Transverse colon (tissue), 4 donors: ENCODE data around the gene CHCHD3. TPM values are rescaled to one million over a fixed set of nuclear protein-coding genes. Genes with fewer than 3 reads are reported as not detected.

Source experiments
- DNase-seq: peaks from one replicate; pipeline ENCODE4 v3.0.0-alpha.2; 2019
- H3K27ac ChIP-seq, 4 donors: fragments of 200-600 bp; sonication (generic); 2 replicates each; pipeline ENCODE4 v1.5.1; 2016 to 2018; ENCODE audit warnings: inconsistent platforms in 4 of 4
- H3K27me3 ChIP-seq: fragments of 200-600 bp; sonication (generic); 2 replicates; pipeline ENCODE4 v1.5.1; 2017; ENCODE audit warnings: inconsistent platforms
- H3K36me3 ChIP-seq, 4 donors: fragments of 200-600 bp; sonication (generic); 2 replicates each; pipeline ENCODE4 v1.5.1; 2017 to 2019; ENCODE audit warnings: inconsistent platforms in 4 of 4
- H3K4me1 ChIP-seq, 4 donors: fragments of 200-600 bp; sonication (generic); 2 replicates each; pipeline ENCODE4 v1.5.1; 2017 to 2020; ENCODE audit warnings: inconsistent platforms in 4 of 4
- H3K4me3 ChIP-seq, 4 donors: fragments of 200-600 bp; sonication (generic); 1 replicate in 1 of 4; 2 replicates in 3 of 4; pipeline versions ENCODE4 v1.5.1 to v1.6.1; 2017 to 2019; ENCODE audit warnings: inconsistent platforms in 4 of 4
- H3K9me3 ChIP-seq, 2 donors: fragments of 200-600 bp; sonication (generic); 2 replicates each; pipeline ENCODE4 v1.5.1; 2017 to 2019; ENCODE audit warnings: inconsistent platforms in 2 of 2
- EP300 ChIP-seq: sonication (generic); formaldehyde crosslinking; IDR thresholded peaks from one replicate; pipeline ENCODE4 v1.6.1; 2017; ENCODE audit warnings: antibody characterized with exemption, low read depth
- POLR2A ChIP-seq: fragments of 450-650 bp; IDR thresholded peaks from one replicate; pipeline ENCODE4 v1.6.1; 2016; ENCODE audit warnings: antibody characterized with exemption, mild to moderate bottlenecking, moderate library complexity
- POLR2AphosphoS5 ChIP-seq, 3 donors: sonication (generic); formaldehyde crosslinking; IDR thresholded peaks; one replicate each; pipeline ENCODE4 v1.6.1; 2016; ENCODE audit warnings: antibody characterized with exemption in 3 of 3
- WGBS, 2 donors: methylation state at CpG; one replicate each; pipeline ENCODE4 v1.1.5; 2018; ENCODE audit warnings: low coverage in 1 of 2; 5-methylcytosine and 5-hydroxymethylcytosine counted together
- in situ Hi-C, 4 donors: fragments of 200-750 bp; cut with MboI; loops; one replicate each; pipeline versions ENCODE4 v1.15.0 to v1.15.1; 2017; ENCODE audit warnings: low sequenced_read_pairs in 3 of 4, low pct_ligation_motif_present in 1 of 4, low pct_unique_long_range_greater_than_20kb in 1 of 4
- intact Hi-C: fragments of 100-400 bp; cut with DNase I; formaldehyde crosslinking; loops from one replicate; pipeline ENCODE4 v1.15.1; 2023; ENCODE audit warnings: low total_unique reads
- total RNA-seq, 4 donors: library from RNA; depleted of rRNA; stranded (reverse); fragments of >200 nt; gene quantifications; one replicate each; pipeline ENCODE4 v1.1.0, GENCODE V29; 2016
- TF ChIP-seq, protein P1 (sequence below), 5 experiments: fragments of 200-600 bp in 3 of 5; fragments of 450-650 bp in 2 of 5; sonication (generic) in 3 of 5; IDR thresholded peaks; 1 replicate in 2 of 5; 2 replicates in 3 of 5; pipeline ENCODE4 v1.5.1; 2016 to 2017; ENCODE audit warnings: antibody characterized with exemption in 5 of 5, inconsistent platforms in 3 of 5, mild to moderate bottlenecking in 2 of 5, moderate library complexity in 1 of 5

CHCHD3 gene
- total RNA-seq, 4 donors from 2014 or later, result 49.4 to 78.1 (median 52.9) TPM

DNA sequence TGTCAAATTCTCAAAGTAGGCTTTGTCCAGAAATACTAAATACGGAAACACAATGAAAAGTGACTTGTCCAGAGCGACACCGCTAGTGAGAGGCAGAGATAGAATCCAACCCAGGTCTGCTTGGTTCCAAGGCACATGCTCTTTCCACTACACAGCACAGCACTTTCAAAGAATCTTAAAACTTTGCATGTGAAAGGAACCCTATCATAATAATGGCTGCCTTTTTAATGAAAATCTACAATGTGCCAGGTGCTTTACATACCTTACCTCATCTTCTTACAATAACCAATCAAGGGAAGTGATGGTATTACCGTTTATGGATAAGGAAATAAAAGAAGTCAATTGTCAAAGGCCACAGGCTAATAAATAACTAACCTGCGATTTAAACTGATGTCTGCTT, 2.6 kb downstream of the CHCHD3 start:
- in situ Hi-C loops, result no loop called here
- no peak for DNase-seq
- H3K27me3 ChIP-seq, result no peaks in the 10 kb centered on the region
- TF ChIP-seq POLR2AphosphoS5 (IDR thresholded peaks at IDR 0.05) (no peak), POLR2A (no peak), EP300 (no peak)
- TF ChIP-seq, protein P1, sequence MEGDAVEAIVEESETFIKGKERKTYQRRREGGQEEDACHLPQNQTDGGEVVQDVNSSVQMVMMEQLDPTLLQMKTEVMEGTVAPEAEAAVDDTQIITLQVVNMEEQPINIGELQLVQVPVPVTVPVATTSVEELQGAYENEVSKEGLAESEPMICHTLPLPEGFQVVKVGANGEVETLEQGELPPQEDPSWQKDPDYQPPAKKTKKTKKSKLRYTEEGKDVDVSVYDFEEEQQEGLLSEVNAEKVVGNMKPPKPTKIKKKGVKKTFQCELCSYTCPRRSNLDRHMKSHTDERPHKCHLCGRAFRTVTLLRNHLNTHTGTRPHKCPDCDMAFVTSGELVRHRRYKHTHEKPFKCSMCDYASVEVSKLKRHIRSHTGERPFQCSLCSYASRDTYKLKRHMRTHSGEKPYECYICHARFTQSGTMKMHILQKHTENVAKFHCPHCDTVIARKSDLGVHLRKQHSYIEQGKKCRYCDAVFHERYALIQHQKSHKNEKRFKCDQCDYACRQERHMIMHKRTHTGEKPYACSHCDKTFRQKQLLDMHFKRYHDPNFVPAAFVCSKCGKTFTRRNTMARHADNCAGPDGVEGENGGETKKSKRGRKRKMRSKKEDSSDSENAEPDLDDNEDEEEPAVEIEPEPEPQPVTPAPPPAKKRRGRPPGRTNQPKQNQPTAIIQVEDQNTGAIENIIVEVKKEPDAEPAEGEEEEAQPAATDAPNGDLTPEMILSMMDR (IDR thresholded peaks at IDR 0.05), result no peak
- 74 to 80% methylated on average over 5 of the region's 5 CpGs for WGBS, 2 donors
- no peak overlapping the region for H3K4me3 ChIP-seq
- no peaks in the 10 kb centered on the region for H3K9me3 ChIP-seq
- intact Hi-C loops, result no loop called here
- no peak overlapping the region for H3K27ac ChIP-seq
- H3K4me1 ChIP-seq, result peaks cover 0 to 28% (median 17%) of the 10 kb centered on the region in 4 donors
- H3K36me3 ChIP-seq, result no peaks in the 10 kb centered on the region

DNA sequence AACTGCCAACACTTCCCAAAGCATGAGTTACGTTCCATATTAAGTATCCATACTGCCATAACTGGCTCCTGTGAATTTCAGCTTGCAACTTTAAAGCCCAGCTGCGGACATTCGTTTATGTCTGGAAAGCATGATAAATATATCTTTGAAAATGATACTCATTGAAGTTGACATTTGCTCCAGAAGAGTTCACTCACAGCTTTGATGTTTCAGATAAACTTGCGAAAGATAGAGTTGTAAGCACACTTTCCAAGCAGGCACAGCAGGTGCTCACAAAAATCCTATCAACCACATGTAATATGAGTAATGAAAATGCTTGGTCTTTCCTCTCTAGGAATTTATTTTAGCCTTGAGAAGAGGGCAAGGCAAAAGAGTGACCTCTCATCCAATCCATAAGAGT, 4.5 kb downstream of the CHCHD3 start:
- Histone ChIP-seq H3K9me3 (no peaks in the 10 kb centered on the region), H3K27me3 (no peaks in the 10 kb centered on the region), H3K4me3 (no peak overlapping the region), H3K27ac (no peak overlapping the region), H3K36me3 (no peaks in the 10 kb centered on the region), H3K4me1 (peaks cover 0 to 28% (median 17%) of the 10 kb centered on the region in 4 donors)
- in situ Hi-C loops, result no loop called here
- no peak for DNase-seq
- intact Hi-C loops, result no loop called here
- 90 to 92% methylated on average over 4 of the region's 4 CpGs for WGBS, 2 donors
- no peak for TF ChIP-seq POLR2AphosphoS5 (IDR thresholded peaks at IDR 0.05)
- no peak for TF ChIP-seq EP300
- TF ChIP-seq POLR2A, result no peak
- TF ChIP-seq, protein P1 (IDR thresholded peaks at IDR 0.05), result no peak

DNA sequence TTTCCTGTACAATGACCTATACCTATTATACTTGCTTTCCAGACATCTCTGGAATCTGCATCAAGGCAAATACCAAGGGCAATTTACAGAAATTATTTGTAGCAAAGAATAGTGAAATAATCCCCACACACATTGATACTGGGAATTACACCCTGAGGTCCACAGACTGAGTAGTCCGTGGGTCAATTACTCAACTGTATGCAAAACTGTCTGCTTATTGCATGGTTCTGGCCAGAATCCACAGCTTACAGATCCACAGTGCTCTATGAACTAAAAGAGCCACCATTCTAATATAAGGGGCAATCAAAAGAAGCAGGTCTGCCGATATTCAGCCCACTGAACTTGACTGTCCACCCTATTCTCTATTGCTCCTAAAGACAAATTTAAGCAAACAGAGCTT, 5.7 kb downstream of the CHCHD3 start:
- TF ChIP-seq EP300 (no peak), POLR2A (no peak), POLR2AphosphoS5 (IDR thresholded peaks at IDR 0.05) (no peak)
- TF ChIP-seq, protein P1 (IDR thresholded peaks at IDR 0.05), result no peak
- WGBS, 2 donors, result 80 to 87% methylated on average over 1 to 2 of the region's 2 CpGs
- DNase-seq, result no peak
- in situ Hi-C loops (no loop called here), intact Hi-C loops (no loop called here)
- Histone ChIP-seq H3K36me3 (no peaks in the 10 kb centered on the region), H3K27me3 (no peaks in the 10 kb centered on the region), H3K4me3 (no peak overlapping the region), H3K4me1 (peaks cover 0 to 26% (median 16%) of the 10 kb centered on the region in 4 donors), H3K9me3 (no peaks in the 10 kb centered on the region), H3K27ac (no peak overlapping the region)

DNA sequence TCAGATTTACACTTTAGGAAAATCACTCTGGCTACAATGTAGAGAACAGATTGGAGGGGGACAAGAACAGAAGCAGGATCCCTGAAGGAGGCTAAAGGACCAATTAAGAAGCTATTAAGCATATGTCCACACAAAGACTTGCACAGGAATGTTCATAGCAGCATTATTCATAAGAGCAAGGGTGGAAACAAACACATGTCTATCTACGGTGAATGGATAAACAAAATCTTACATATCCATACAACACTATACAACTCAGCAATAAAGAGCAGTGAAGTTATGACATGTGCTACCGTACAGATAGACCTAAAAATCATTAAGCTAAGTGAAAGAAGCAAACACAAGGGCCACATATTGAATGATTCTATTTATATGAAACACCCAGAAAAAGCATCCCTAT, 10.4 kb downstream of the CHCHD3 start:
- Histone ChIP-seq H3K36me3 (peaks cover 0 to 5% (median 3%) of the 10 kb centered on the region in 4 donors), H3K4me3 (no peak overlapping the region), H3K27ac (no peak overlapping the region), H3K27me3 (no peaks in the 10 kb centered on the region), H3K4me1 (peaks cover 0 to 3% (median 0%) of the 10 kb centered on the region in 4 donors), H3K9me3 (no peaks in the 10 kb centered on the region)
- in situ Hi-C loops, result no loop called here
- intact Hi-C loops, result no loop called here
- 88 to 100% methylated on average over 2 of the region's 2 CpGs for WGBS, 2 donors
- no peak for DNase-seq
- no peak for TF ChIP-seq POLR2A
- TF ChIP-seq, protein P1 (IDR thresholded peaks at IDR 0.05), result no peak
- TF ChIP-seq EP300, result no peak
- TF ChIP-seq POLR2AphosphoS5 (IDR thresholded peaks at IDR 0.05), result no peak
